Esophagus squamous epithelium (tissue), 5 donors: ENCODE results near the gene BCL2. TPM values are rescaled to one million over a fixed set of nuclear protein-coding genes. Genes with fewer than 3 reads are reported as not detected.

Experiments
- DNase-seq: peaks from one replicate; lab custom pipeline; 2025; lab: John Stamatoyannopoulos, UW
- H3K27ac ChIP-seq, 4 donors: fragments of 200-600 bp; sonication (generic); one replicate each; pipeline ENCODE4 v1.5.1; 2016 to 2019; ENCODE audit warnings: mild to moderate bottlenecking in 1 of 4
- H3K27me3 ChIP-seq, 4 donors: fragments of 200-600 bp; sonication (generic); 1 replicate in 3 of 4; 2 replicates in 1 of 4; pipeline versions ENCODE4 v1.5.1 to v1.6.0; 2017 to 2021; ENCODE audit warnings: antibody characterized with exemption in 1 of 4
- H3K36me3 ChIP-seq, 3 donors: fragments of 200-600 bp; sonication (generic); one replicate each; pipeline ENCODE4 v1.5.1; 2016 to 2019
- H3K4me1 ChIP-seq, 3 donors: fragments of 200-600 bp; sonication (generic); one replicate each; pipeline ENCODE4 v1.5.1; 2017 to 2019
- H3K4me3 ChIP-seq, 4 donors: fragments of 200-600 bp; sonication (generic); 1 replicate in 3 of 4; 2 replicates in 1 of 4; pipeline ENCODE4 v1.5.1; 2016 to 2019; ENCODE audit warnings: mild to moderate bottlenecking in 2 of 4, moderate library complexity in 1 of 4
- H3K9me3 ChIP-seq, 3 donors: fragments of 200-600 bp; sonication (generic); one replicate each; pipeline ENCODE4 v1.5.1; 2016 to 2019
- POLR2A ChIP-seq, 4 donors: fragments of 450-650 bp; IDR thresholded peaks; one replicate each; pipeline ENCODE4 v1.6.1; 2017; ENCODE audit warnings: antibody characterized with exemption in 4 of 4, mild to moderate bottlenecking in 4 of 4, moderate library complexity in 3 of 4
- WGBS, 2 donors: methylation state at CpG; one replicate each; pipeline ENCODE4 v1.1.5; 2018; 5-methylcytosine and 5-hydroxymethylcytosine counted together
- intact Hi-C: fragments of 100-400 bp; cut with DNase I; formaldehyde crosslinking; loops from one replicate; pipeline ENCODE4 v1.15.0; 2022
- total RNA-seq, 4 donors: library from RNA; depleted of rRNA; stranded (reverse); fragments of >200 nt; gene quantifications; one replicate each; pipeline ENCODE4 v1.1.0, GENCODE V29; 2016
- TF ChIP-seq, protein P1 (sequence below), 6 experiments: fragments of 450-650 bp in 4 of 6; fragments of 200-600 bp in 2 of 6; sonication (generic) in 2 of 6; IDR thresholded peaks; one replicate each; pipeline ENCODE4 v1.5.1; 2016 to 2019; ENCODE audit warnings: antibody characterized with exemption in 6 of 6, mild to moderate bottlenecking in 4 of 6, moderate library complexity in 4 of 6
- donor health status: DM: yes; HTN: yes; CAD: no.

The BCL2 gene
- total RNA-seq, 4 donors from 2014 or later = 3.1 to 17.4 (median 4.2) TPM

DNA sequence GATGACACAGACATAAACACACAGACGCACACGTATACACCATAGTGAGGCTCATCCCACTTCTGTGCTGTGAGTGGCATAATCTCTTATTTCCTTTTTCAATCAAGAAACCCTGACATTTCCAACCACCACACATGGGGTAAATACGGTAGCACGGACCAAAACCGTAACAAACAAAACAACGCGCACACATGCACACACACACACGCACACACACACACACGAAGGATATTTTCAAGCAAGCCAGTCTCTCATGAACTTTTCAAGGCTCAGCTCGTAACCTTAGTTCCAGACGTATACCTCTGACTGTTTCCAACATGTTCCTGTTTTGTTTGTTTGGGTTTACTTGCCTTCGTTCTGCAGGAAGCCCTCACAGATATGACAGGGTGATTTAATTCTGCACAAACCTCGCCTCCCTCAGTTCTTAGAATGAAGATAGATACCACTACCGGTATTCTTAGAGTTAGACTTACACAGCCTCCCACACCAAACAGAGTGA, 119.8 kb downstream of the BCL2 start:
- intact Hi-C loops = no loop called here
- Histone ChIP-seq H3K4me3 (peak overlapping the region in 2 of 4 donors; percentile 1 to 12), H3K27me3 (no peaks in the 10 kb centered on the region), H3K9me3 (no peaks in the 10 kb centered on the region), H3K27ac (peak overlapping the region in 1 of 4 donors; percentile 42), H3K36me3 (no peaks in the 10 kb centered on the region), H3K4me1 (peaks cover 3 to 44% (median 6%) of the 10 kb centered on the region in 3 donors)
- TF ChIP-seq POLR2A (IDR thresholded peaks at IDR 0.05) = no peak
- TF ChIP-seq, protein P1, sequence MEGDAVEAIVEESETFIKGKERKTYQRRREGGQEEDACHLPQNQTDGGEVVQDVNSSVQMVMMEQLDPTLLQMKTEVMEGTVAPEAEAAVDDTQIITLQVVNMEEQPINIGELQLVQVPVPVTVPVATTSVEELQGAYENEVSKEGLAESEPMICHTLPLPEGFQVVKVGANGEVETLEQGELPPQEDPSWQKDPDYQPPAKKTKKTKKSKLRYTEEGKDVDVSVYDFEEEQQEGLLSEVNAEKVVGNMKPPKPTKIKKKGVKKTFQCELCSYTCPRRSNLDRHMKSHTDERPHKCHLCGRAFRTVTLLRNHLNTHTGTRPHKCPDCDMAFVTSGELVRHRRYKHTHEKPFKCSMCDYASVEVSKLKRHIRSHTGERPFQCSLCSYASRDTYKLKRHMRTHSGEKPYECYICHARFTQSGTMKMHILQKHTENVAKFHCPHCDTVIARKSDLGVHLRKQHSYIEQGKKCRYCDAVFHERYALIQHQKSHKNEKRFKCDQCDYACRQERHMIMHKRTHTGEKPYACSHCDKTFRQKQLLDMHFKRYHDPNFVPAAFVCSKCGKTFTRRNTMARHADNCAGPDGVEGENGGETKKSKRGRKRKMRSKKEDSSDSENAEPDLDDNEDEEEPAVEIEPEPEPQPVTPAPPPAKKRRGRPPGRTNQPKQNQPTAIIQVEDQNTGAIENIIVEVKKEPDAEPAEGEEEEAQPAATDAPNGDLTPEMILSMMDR (IDR thresholded peaks at IDR 0.05) = no peak
- DNase-seq = no peak
- 31 to 38% methylated on average over 14 of the region's 14 CpGs for WGBS, 2 donors

GRCh38 chr18:63198868-63199742, 120.5 kb downstream of the BCL2 start:
- no peak for DNase-seq
- Histone ChIP-seq H3K27me3 (no peaks in the 10 kb centered on the region), H3K4me3 (peak overlapping the region in 2 of 4 donors; percentile 1 to 12), H3K9me3 (no peaks in the 10 kb centered on the region), H3K4me1 (peaks cover 3 to 44% (median 6%) of the 10 kb centered on the region in 3 donors), H3K36me3 (no peaks in the 10 kb centered on the region), H3K27ac (peak overlapping the region in 1 of 4 donors; percentile 42)
- TF ChIP-seq, protein P1 (IDR thresholded peaks at IDR 0.05) = no peak
- no peak for TF ChIP-seq POLR2A (IDR thresholded peaks at IDR 0.05)
- 75 to 77% methylated on average over 2 to 5 of the region's 5 CpGs for WGBS, 2 donors
- intact Hi-C loops = no loop called here

DNA sequence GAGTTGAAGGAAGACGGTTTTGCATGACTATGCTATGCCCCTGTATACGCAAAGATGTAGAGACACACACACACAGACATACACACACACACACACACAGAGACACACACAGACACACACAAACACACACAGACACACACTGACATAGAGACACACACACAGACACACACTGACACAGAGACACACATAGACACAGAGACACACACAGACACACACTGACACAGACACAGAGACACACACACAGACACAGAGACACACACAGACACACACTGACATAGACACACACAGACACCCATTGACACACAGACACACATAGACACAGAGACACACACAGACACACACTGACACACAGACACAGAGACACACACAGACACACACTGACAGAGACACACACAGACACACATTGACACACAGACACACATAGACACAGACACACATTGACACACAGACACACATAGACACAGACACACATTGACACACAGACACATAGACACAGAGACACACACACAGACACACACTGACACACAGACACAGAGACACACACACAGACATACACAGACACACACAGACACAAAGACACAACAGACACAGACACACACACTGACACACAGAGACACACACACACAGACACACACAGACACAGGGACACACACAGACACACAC, 121.3 kb downstream of the BCL2 start:
- Histone ChIP-seq H3K4me3 (no peak overlapping the region), H3K4me1 (peaks cover 3 to 40% (median 6%) of the 10 kb centered on the region in 3 donors), H3K27ac (no peak overlapping the region), H3K9me3 (no peaks in the 10 kb centered on the region), H3K36me3 (no peaks in the 10 kb centered on the region), H3K27me3 (no peaks in the 10 kb centered on the region)
- WGBS, 2 donors = 60 to 65% methylated on average over 1 to 2 of the region's 2 CpGs
- no peak for DNase-seq
- intact Hi-C loops = no loop called here
- TF ChIP-seq POLR2A (IDR thresholded peaks at IDR 0.05) = no peak
- TF ChIP-seq, protein P1 (IDR thresholded peaks at IDR 0.05) = no peak

DNA sequence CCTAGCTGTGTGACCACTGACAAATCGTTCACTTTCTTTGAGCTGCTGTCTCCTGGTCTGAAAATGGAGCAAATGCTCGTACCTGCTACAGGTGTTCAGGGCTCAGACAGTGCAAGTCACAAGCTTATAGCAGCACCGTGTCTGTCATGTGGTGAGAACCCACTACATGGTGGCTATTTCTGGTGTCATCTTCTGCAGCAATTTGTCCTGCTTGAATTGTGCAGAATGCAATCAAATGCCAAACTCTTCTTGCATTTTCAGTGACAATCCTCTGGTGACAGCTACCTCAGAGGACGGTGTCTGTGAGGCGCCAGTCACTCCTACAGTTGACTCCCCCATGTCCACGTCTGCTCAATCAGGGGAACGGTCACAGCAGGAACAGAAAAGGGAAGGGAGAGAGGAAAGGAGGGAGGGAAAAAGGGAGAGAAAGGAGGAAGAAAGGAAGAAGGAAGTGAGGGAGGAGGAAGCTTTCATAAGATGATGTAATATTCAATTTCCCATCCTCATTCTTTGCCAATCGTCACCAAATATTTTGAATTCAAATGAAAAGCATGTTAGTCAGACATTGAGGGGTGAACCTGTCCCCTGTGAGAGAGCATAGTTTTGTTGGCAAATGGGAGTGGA, 122.2 kb downstream of the BCL2 start:
- intact Hi-C loops = no loop called here
- Histone ChIP-seq H3K4me3 (no peak overlapping the region), H3K4me1 (peaks cover 2 to 31% (median 3%) of the 10 kb centered on the region in 3 donors), H3K27ac (no peak overlapping the region), H3K9me3 (no peaks in the 10 kb centered on the region), H3K27me3 (no peaks in the 10 kb centered on the region), H3K36me3 (no peaks in the 10 kb centered on the region)
- TF ChIP-seq, protein P1 (IDR thresholded peaks at IDR 0.05) = no peak
- TF ChIP-seq POLR2A (IDR thresholded peaks at IDR 0.05) = no peak
- no peak for DNase-seq
- WGBS, 2 donors = 57 to 60% methylated on average over 8 of the region's 8 CpGs
